Gastroesophageal sphincter (tissue), 4 donors: ENCODE measurements around the gene CYP1B1. TPM values are rescaled to one million over a fixed set of nuclear protein-coding genes. Genes with fewer than 3 reads are reported as not detected.

ENCODE experiments used
- ATAC-seq: fragments of 150-250 bp; one replicate; pipeline ENCODE4 v1.9.1; 2016; ENCODE audit warnings: mild to moderate bottlenecking, moderate library complexity
- H3K27ac ChIP-seq, 4 donors: fragments of 200-600 bp; sonication (generic) in 3 of 4; 1 replicate in 3 of 4; 2 replicates in 1 of 4; pipeline ENCODE4 v1.5.1; 2016 to 2019
- H3K27me3 ChIP-seq: fragments of 200-600 bp; sonication (generic); one replicate; pipeline ENCODE4 v1.5.1; 2019
- H3K36me3 ChIP-seq, 2 donors: fragments of 200-600 bp; sonication (generic); one replicate each; pipeline ENCODE4 v1.5.1; 2019; ENCODE audit warnings: control low read depth in 1 of 2
- H3K4me1 ChIP-seq, 3 donors: fragments of 200-600 bp; sonication (generic); 1 replicate in 2 of 3; 2 replicates in 1 of 3; pipeline ENCODE4 v1.5.1; 2016 to 2019; ENCODE audit warnings: control low read depth in 2 of 3
- H3K4me3 ChIP-seq, 2 donors: fragments of 200-600 bp; sonication (generic); one replicate each; pipeline ENCODE4 v1.5.1; 2019; ENCODE audit warnings: mild to moderate bottlenecking in 1 of 2, moderate library complexity in 1 of 2
- H3K9me3 ChIP-seq, 3 donors: fragments of 200-600 bp; sonication (generic); one replicate each; pipeline ENCODE4 v1.5.1; 2017 to 2019; ENCODE audit warnings: control low read depth in 2 of 3
- CTCF ChIP-seq, 4 experiments: fragments of 200-600 bp in 2 of 4; fragments of 450-650 bp in 2 of 4; sonication (generic) in 1 of 4; IDR thresholded peaks; one replicate each; pipeline ENCODE4 v1.5.1; 2017 to 2019; ENCODE audit warnings: antibody characterized with exemption in 4 of 4, mild to moderate bottlenecking in 2 of 4, moderate library complexity in 2 of 4
- EP300 ChIP-seq: sonication (generic); formaldehyde crosslinking; IDR thresholded peaks from one replicate; pipeline ENCODE4 v1.6.1; 2017; ENCODE audit warnings: antibody characterized with exemption, mild to moderate bottlenecking
- POLR2A ChIP-seq, 2 donors: fragments of 450-650 bp; IDR thresholded peaks; one replicate each; pipeline ENCODE4 v1.6.1; 2017; ENCODE audit warnings: antibody characterized with exemption in 2 of 2, mild to moderate bottlenecking in 2 of 2, moderate library complexity in 1 of 2
- POLR2AphosphoS5 ChIP-seq: sonication (generic); formaldehyde crosslinking; IDR thresholded peaks from one replicate; pipeline ENCODE4 v1.6.1; 2017; ENCODE audit warnings: antibody characterized with exemption
- WGBS, 2 donors: methylation state at CpG; one replicate each; pipeline ENCODE4 v1.1.5; 2018; ENCODE audit warnings: low coverage in 1 of 2; 5-methylcytosine and 5-hydroxymethylcytosine counted together
- total RNA-seq, 4 donors: library from RNA; depleted of rRNA; stranded (reverse); fragments of >200 nt; gene quantifications; one replicate each; pipeline ENCODE4 v1.1.0, GENCODE V29; 2016

Gene CYP1B1
- total RNA-seq, 4 donors from 2014 or later: 19.5 to 156 (median 35.6) TPM

- TF ChIP-seq CTCF (IDR thresholded peaks at IDR 0.05) (no peak), EP300 (no peak), POLR2AphosphoS5 (no peak), POLR2A (IDR thresholded peaks at IDR 0.05) (no peak)
- no peak for ATAC-seq
- Histone ChIP-seq H3K9me3 (no peaks in the 10 kb centered on the region), H3K4me3 (no peak overlapping the region), H3K27me3 (no peaks in the 10 kb centered on the region), H3K27ac (no peak overlapping the region), H3K4me1 (no peaks in the 10 kb centered on the region), H3K36me3 (no peaks in the 10 kb centered on the region)
- WGBS, 2 donors: 82 to 94% methylated on average over 3 to 5 of the region's 5 CpGs
Measured at GRCh38 chr2:38060236-38061018, 15.5 kb downstream of the CYP1B1 start.

GRCh38 chr2:38057651-38058410, 18.1 kb downstream of the CYP1B1 start:
- Histone ChIP-seq H3K36me3 (no peaks in the 10 kb centered on the region), H3K4me3 (no peak overlapping the region), H3K27ac (no peak overlapping the region), H3K9me3 (no peaks in the 10 kb centered on the region), H3K27me3 (no peaks in the 10 kb centered on the region), H3K4me1 (no peaks in the 10 kb centered on the region)
- ATAC-seq: no peak
- TF ChIP-seq POLR2A (IDR thresholded peaks at IDR 0.05) (no peak), EP300 (no peak), POLR2AphosphoS5 (no peak), CTCF (IDR thresholded peaks at IDR 0.05) (no peak)
- WGBS, 2 donors: 66 to 67% methylated on average over 1 to 3 of the region's 3 CpGs

DNA sequence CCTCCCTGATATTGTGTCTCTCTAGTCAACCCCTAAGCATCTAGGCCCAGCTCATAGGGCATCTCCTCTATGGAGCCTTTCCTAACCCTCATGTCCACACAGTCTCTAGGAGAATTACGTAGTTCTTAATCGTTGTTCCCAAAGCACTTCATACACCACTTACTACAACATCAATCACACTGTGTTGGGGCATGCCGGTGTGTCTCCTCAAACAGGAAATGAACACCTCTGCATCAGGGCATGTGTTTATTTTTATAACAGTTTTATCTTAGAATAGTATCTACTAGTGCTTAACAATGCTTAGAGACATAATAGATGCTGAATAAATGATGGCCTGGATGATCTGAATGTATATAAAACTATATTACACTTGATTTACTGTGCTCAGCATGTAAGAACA, 19.7 kb downstream of the CYP1B1 start:
- WGBS, 2 donors: 46 to 57% methylated on average over 3 of the region's 3 CpGs
- H3K36me3 ChIP-seq: no peaks in the 10 kb centered on the region
- no peaks in the 10 kb centered on the region for H3K27me3 ChIP-seq
- no peak overlapping the region for H3K27ac ChIP-seq
- TF ChIP-seq EP300: no peak
- TF ChIP-seq POLR2AphosphoS5: no peak
- TF ChIP-seq CTCF (IDR thresholded peaks at IDR 0.05): no peak
- no peaks in the 10 kb centered on the region for H3K9me3 ChIP-seq
- H3K4me1 ChIP-seq: no peaks in the 10 kb centered on the region
- H3K4me3 ChIP-seq: no peak overlapping the region
- ATAC-seq: no peak

DNA sequence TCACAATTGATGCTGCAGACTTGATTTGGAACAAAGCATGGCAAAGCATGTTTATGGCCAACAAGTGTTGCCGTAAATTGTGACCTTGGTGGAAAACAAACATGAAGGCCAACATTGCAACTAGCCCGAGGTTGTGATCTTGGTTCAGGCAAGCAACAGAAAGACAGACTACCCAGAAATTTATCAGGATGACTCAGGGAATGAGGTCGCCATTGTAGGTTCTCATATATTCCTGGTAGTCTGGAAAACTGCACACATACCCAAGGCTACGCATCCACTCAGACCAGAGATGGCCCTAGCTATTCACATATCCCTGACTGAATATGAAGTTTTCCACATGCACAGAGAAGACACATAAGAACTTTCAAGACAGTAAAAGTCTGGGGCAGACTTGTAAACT, 30.1 kb downstream of the CYP1B1 start:
- WGBS, 2 donors: 91 to 100% methylated on average over 2 to 4 of the region's 4 CpGs
- no peak overlapping the region for H3K4me3 ChIP-seq

More for the DNA sequence above, 30.1 kb downstream of the CYP1B1 start:
- Histone ChIP-seq H3K4me1 (no peaks in the 10 kb centered on the region), H3K36me3 (no peaks in the 10 kb centered on the region), H3K27ac (no peak overlapping the region), H3K27me3 (no peaks in the 10 kb centered on the region), H3K9me3 (peaks cover 0 to 6% (median 0%) of the 10 kb centered on the region in 3 donors)
- TF ChIP-seq POLR2A (IDR thresholded peaks at IDR 0.05) (no peak), CTCF (IDR thresholded peaks at IDR 0.05) (no peak), POLR2AphosphoS5 (no peak), EP300 (no peak)
- no peak for ATAC-seq
